GM06990 (cell line): Measurements from ENCODE around the gene NAV3.

Source experiments
- DNase-seq: peaks from one replicate; pipeline ENCODE4 v3.0.0-alpha.2; 2011; ENCODE audit not compliant: insufficient read length; ENCODE audit errors: extremely low read depth
- H3K27me3 ChIP-seq: replicated peaks from 2 replicates; pipeline ENCODE4 v1.6.0; 2011; ENCODE audit warnings: low read length; ENCODE audit not compliant: control insufficient read depth, insufficient read depth
- H3K36me3 ChIP-seq: 2 replicates; pipeline ENCODE4 v1.5.1; 2011; ENCODE audit warnings: low read length; ENCODE audit not compliant: control insufficient read depth, insufficient read depth
- H3K4me3 ChIP-seq: replicated peaks from 2 replicates; pipeline ENCODE4 v1.5.1; 2011; ENCODE audit warnings: low read depth, mild to moderate bottlenecking, control low read depth, low read length
- CTCF ChIP-seq: IDR thresholded peaks from 2 replicates; pipeline ENCODE4 v1.5.1; 2011; ENCODE audit warnings: low read length, control low read depth, mild to moderate bottlenecking, inconsistent platforms; ENCODE audit not compliant: insufficient read depth, poor library complexity, severe bottlenecking

Gene NAV3

GRCh38 chr12:77999074-77999715 lies 168.5 kb downstream of the NAV3 start:
- DNase-seq = peak; percentile 21
- Histone ChIP-seq H3K36me3 (no peaks in the 10 kb centered on the region), H3K27me3 (no peaks in the 10 kb centered on the region), H3K4me3 (no peak overlapping the region)
- no peak for TF ChIP-seq CTCF

- no peaks in the 10 kb centered on the region for H3K27me3 ChIP-seq
- no peak for DNase-seq
- H3K4me3 ChIP-seq = no peak overlapping the region
- H3K36me3 ChIP-seq = no peaks in the 10 kb centered on the region
- TF ChIP-seq CTCF = no peak
Measured at GRCh38 chr12:78002878-78003277, 172.2 kb downstream of the NAV3 start.

- DNase-seq = no peak
- TF ChIP-seq CTCF = no peak
- Histone ChIP-seq H3K27me3 (no peaks in the 10 kb centered on the region), H3K36me3 (no peaks in the 10 kb centered on the region), H3K4me3 (no peak overlapping the region)
Measured at GRCh38 chr12:78004249-78005093, 173.8 kb downstream of the NAV3 start.

GRCh38 chr12:78005094-78005492 lies 174.4 kb downstream of the NAV3 start:
- TF ChIP-seq CTCF = no peak
- DNase-seq = no peak
- no peak overlapping the region for H3K4me3 ChIP-seq
- H3K27me3 ChIP-seq = no peaks in the 10 kb centered on the region
- no peaks in the 10 kb centered on the region for H3K36me3 ChIP-seq

- no peak for DNase-seq
- TF ChIP-seq CTCF = no peak
- H3K4me3 ChIP-seq = no peak overlapping the region
Measured at GRCh38 chr12:78007173-78007572, 176.5 kb downstream of the NAV3 start.

More at GRCh38 chr12:78007173-78007572, 176.5 kb downstream of the NAV3 start:
- Histone ChIP-seq H3K27me3 (no peaks in the 10 kb centered on the region), H3K36me3 (no peaks in the 10 kb centered on the region)
